Sigmoid colon (tissue), 3 donors: Measurements from ENCODE around the gene TDRKH.

Experiments used
- CTCF ChIP-seq, 4 experiments: fragments of 450-650 bp in 3 of 4; fragments of 200-600 bp in 1 of 4; IDR thresholded peaks; one replicate each; pipeline ENCODE4 v1.5.1; 2016 to 2019; ENCODE audit warnings: antibody characterized with exemption in 4 of 4, mild to moderate bottlenecking in 3 of 4, moderate library complexity in 2 of 4
- POLR2A ChIP-seq, 2 donors: fragments of 450-650 bp; IDR thresholded peaks; one replicate each; pipeline ENCODE4 v1.6.1; 2016; ENCODE audit warnings: antibody characterized with exemption in 2 of 2, mild to moderate bottlenecking in 2 of 2, moderate library complexity in 2 of 2

GRCh38 chr1:151832318-151832980 lies 42.1 kb upstream of the TDRKH start:
- TF ChIP-seq POLR2A (IDR thresholded peaks at IDR 0.05), result no peak
- TF ChIP-seq CTCF (IDR thresholded peaks at IDR 0.05), result no peak
